Activated CD8-positive, alpha-beta T cell treated with anti-CD3 and anti-CD28 coated beads for 36 hours (primary cell): ENCODE data around the gene HNRNPDL. TPM values are rescaled to one million over a fixed set of nuclear protein-coding genes. Genes with fewer than 3 reads are reported as not detected.
A peak's percentile ranks its signal among the peaks of the same experiment; 100 is the strongest.
"Not testable (repeated sequence)": the region's sequence is repeated elsewhere in the genome, so short reads cannot be mapped to it uniquely, and the experiment has no call there.

ENCODE experiments used
- ATAC-seq: fragments of 200-7000 bp; cut with Tn5 transposase; one replicate; pipeline ENCODE4 v1.10.0; 2021; ENCODE audit warnings: mild to moderate bottlenecking, moderate library complexity
- CTCF ChIA-PET: fragments of 350-600 bp; sonication (Branson Sonifier 250); formaldehyde crosslinking; loops from one replicate; lab custom pipeline; 2021; ENCODE audit warnings: antibody characterized with exemption; lab: Charles Lee
- POLR2A ChIA-PET: fragments of 350-600 bp; sonication (Branson Sonifier 250); formaldehyde crosslinking; loops from one replicate; lab custom pipeline; 2021; ENCODE audit warnings: antibody characterized with exemption; lab: Charles Lee
- DNase-seq: peaks from one replicate; pipeline ENCODE4 v3.0.0-alpha.2; 2020
- H3K27ac Mint-ChIP-seq: one replicate; pipeline ENCODE4 v1.8.0; 2021; ENCODE audit warnings: mild to moderate bottlenecking, mixed read lengths
- H3K27me3 Mint-ChIP-seq: one replicate; pipeline ENCODE4 v1.8.0; 2021; ENCODE audit warnings: mixed read lengths
- H3K36me3 Mint-ChIP-seq: one replicate; pipeline ENCODE4 v1.8.0; 2021; ENCODE audit warnings: low read depth, mixed read lengths
- H3K4me1 Mint-ChIP-seq: one replicate; pipeline ENCODE4 v1.8.0; 2021; ENCODE audit warnings: low read depth, mixed read lengths
- H3K4me3 Mint-ChIP-seq: one replicate; pipeline ENCODE4 v1.8.0; 2021; ENCODE audit warnings: mild to moderate bottlenecking, moderate library complexity, mixed read lengths
- H3K9me3 Mint-ChIP-seq: one replicate; pipeline ENCODE4 v1.8.0; 2021; ENCODE audit warnings: mixed read lengths
- CTCF ChIP-seq: fragments of 200-600 bp; IDR thresholded peaks from one replicate; pipeline ENCODE4 v1.8.0; 2022; ENCODE audit warnings: antibody characterized with exemption, mild to moderate bottlenecking
- intact Hi-C: fragments of 100-400 bp; cut with micrococcal nuclease; formaldehyde crosslinking; loops from one replicate; pipeline ENCODE4 v1.10.0; 2022
- total RNA-seq, 2 experiments: library from RNA; stranded (reverse); gene quantifications; one replicate each; pipeline ENCODE4 v1.2.3, GENCODE V29; 2021

Gene HNRNPDL
- 100 to 1,000 TPM; 330 to 339 TPM for total RNA-seq

DNA sequence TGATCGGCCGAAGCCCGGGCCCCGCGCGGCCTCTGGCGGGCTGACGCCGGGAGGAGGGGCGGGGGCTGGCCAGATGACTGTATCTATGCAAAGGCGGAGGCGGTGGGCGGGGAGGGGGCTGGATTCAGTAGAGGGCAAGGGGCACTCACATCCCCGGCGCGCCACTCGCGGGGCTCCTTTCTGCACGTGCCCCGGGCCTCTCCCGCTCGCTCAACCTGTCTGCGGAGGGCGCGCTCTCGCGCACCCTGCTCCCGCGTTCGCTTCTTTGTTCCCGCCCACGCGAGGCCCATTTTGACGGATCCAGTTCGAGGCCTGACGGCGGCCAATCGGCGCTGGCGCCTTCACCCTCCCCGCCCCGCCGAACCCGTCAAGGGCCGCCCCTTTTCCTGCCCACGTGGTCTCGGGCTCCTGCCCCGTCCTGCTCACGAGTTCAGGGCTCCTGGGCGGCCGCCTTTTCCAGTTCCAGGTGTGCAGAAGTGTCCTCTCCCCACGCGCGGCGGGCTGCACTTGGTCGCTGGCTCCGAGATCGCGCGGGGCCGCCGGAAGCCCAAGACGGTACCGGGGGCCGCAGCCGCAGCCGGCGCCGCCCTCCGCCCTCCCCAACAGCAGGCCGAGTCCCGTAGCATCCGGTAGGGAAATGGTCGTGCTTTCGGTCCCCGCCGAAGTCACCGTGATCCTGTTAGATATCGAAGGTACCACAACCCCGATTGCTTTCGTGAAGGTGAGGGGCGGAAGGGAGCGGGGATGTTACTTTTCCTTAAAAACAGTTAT, at the start of gene HNRNPDL, which contains the start of gene ENOPH1:
Gene HNRNPDL, minus strand, starts transcription at position 270 of the 771 bp plus-strand sequence. CDS start 772 bp downstream, outside the sequence.
Gene ENOPH1, plus strand, starts transcription at position 398 of the 771 bp plus-strand sequence. Its CDS starts 240 bp downstream, at position 638.
- Mint-ChIP-seq H3K4me3 (peak within 1 kb of the TSS; percentile 97), H3K27ac (peak within 1 kb of the TSS; percentile 99), H3K27me3 (no peaks in the 10 kb centered on the region), H3K36me3 (peaks cover 74% of the 10 kb centered on the region), H3K9me3 (no peaks in the 10 kb centered on the region), H3K4me1 (peaks cover 47% of the 10 kb centered on the region)
- ChIA-PET POLR2A (interaction anchor here (1.4 to 8.1 kb wide), 6 partner anchors 9 to 469 kb away, joined by 4 to 193 read pairs (median 8); partner anchors contain the start of genes HNRNPD and THAP9), CTCF (interaction anchor here (1.6 to 1.7 kb wide), 2 partner anchors 11 to 56 kb away, joined by 6 to 9 read pairs; partner anchors contain the start of gene HNRNPD)
- ATAC-seq (peak; percentile 70), DNase-seq (peak; percentile 100)
- TF ChIP-seq CTCF, result no peak
- intact Hi-C loops, result no loop called here

DNA sequence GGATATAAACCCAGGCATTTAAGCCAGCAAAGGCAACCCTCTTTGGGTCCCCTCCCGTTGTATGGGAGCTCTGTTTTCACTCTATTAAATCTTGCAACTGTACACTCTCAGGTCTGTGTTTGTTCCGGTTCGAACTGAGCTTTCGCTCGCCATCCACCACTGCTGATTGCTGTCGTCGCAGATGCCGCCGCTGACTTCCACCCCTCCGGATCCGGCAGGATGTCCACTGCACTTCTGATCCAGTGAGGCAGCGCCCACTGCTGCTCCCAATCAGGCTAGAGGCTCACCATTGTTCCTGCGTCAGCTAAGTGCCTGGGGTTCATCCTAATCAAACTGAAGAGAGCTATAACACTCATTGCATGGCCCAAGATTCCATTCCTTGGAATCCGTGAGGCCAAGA, 49.3 kb upstream of the HNRNPDL start:
- Mint-ChIP-seq H3K27ac (no peak overlapping the region), H3K36me3 (peaks cover 8% of the 10 kb centered on the region), H3K27me3 (no peaks in the 10 kb centered on the region), H3K4me3 (no peak overlapping the region), H3K4me1 (no peaks in the 10 kb centered on the region), H3K9me3 (no peaks in the 10 kb centered on the region)
- POLR2A ChIA-PET, result interaction anchor here (0.6 kb wide), 1 partner anchor 316 kb away, joined by 3 read pairs; no protein-coding TSS in a partner anchor
- intact Hi-C loops, result no loop called here
- no peak for DNase-seq
- no peak for ATAC-seq
- CTCF ChIA-PET, result no interaction called here
- no peak for TF ChIP-seq CTCF

- ATAC-seq, H3K27ac Mint-ChIP-seq, intact Hi-C loops, H3K9me3 Mint-ChIP-seq, CTCF ChIA-PET, H3K27me3 Mint-ChIP-seq, H3K4me1 Mint-ChIP-seq, POLR2A ChIA-PET, DNase-seq, H3K4me3 Mint-ChIP-seq: not testable (repeated sequence)
- H3K36me3 Mint-ChIP-seq, result peaks cover 11% of the 10 kb centered on the region
These were observed 47.2 kb upstream of the HNRNPDL start for GRCh38 chr4:82477469-82477868.

- H3K4me3 Mint-ChIP-seq, H3K27ac Mint-ChIP-seq, ATAC-seq, H3K4me1 Mint-ChIP-seq, H3K36me3 Mint-ChIP-seq, intact Hi-C loops, H3K9me3 Mint-ChIP-seq, CTCF ChIA-PET, DNase-seq, H3K27me3 Mint-ChIP-seq: not testable (repeated sequence)
- POLR2A ChIA-PET, result interaction anchor here (0.6 kb wide), 1 partner anchor 15 kb away, joined by 4 read pairs; no protein-coding TSS in a partner anchor
These were observed 45.7 kb upstream of the HNRNPDL start for GRCh38 chr4:82475931-82476330.

GRCh38 chr4:82473621-82474164, 43.4 kb upstream of the HNRNPDL start:
- H3K27me3 Mint-ChIP-seq, result no peaks in the 10 kb centered on the region
- H3K27ac Mint-ChIP-seq, result no peak overlapping the region
- CTCF ChIA-PET, result no interaction called here
- ATAC-seq, result no peak
- peaks cover 7% of the 10 kb centered on the region for H3K36me3 Mint-ChIP-seq
- no peak for TF ChIP-seq CTCF
- no peaks in the 10 kb centered on the region for H3K4me1 Mint-ChIP-seq
- DNase-seq, result no peak
- H3K9me3 Mint-ChIP-seq, result no peaks in the 10 kb centered on the region
- H3K4me3 Mint-ChIP-seq, result no peak overlapping the region
- intact Hi-C loops, result no loop called here
- POLR2A ChIA-PET, result interaction anchor here (1.4 kb wide), 1 partner anchor 16 kb away, joined by 3 read pairs; no protein-coding TSS in a partner anchor

DNA sequence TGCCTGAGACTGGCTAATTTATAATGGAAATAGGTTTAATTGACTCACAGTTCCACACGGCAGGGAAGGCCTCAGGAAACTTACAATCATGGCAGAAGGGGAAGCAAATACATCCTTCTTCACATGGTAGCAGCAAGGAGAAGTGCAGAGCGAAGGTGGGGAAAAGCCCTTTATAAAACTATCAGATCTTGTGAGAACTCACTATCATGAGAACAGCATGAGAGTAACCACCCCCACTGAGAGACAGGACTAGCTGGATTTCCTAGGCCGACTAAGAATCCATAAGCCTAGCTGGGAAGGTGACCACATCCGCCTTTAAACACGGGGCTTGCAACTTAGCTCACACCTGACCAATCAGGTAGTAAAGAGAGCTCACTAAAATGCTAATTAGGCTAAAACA, 42.8 kb upstream of the HNRNPDL start:
- intact Hi-C loops, H3K27me3 Mint-ChIP-seq, ATAC-seq, H3K9me3 Mint-ChIP-seq, H3K4me3 Mint-ChIP-seq, CTCF ChIA-PET, H3K27ac Mint-ChIP-seq, H3K4me1 Mint-ChIP-seq, DNase-seq: not testable (repeated sequence)
- POLR2A ChIA-PET, result interaction anchor here (1.4 kb wide), 1 partner anchor 16 kb away, joined by 3 read pairs; no protein-coding TSS in a partner anchor
- peaks cover 11% of the 10 kb centered on the region for H3K36me3 Mint-ChIP-seq
